Panc1 (cell line): ENCODE data around the gene SAMD1. TPM values are rescaled to one million over a fixed set of nuclear protein-coding genes. Genes with fewer than 3 reads are reported as not detected.

Source experiments
- ATAC-seq: fragments of 200-7000 bp; cut with Tn5 transposase; 2 replicates; pipeline ENCODE4 v1.9.1; 2020; ENCODE audit warnings: mild to moderate bottlenecking, moderate library complexity
- BruUV-seq: library from RNA; stranded (reverse); fragments of 400-500 nt; replicated peaks from 2 replicates; lab custom pipeline; 2021; lab: Mats Ljungman, UMichigan
- CTCF ChIA-PET: fragments of 300-600 bp; sonication (Branson Sonifier 250); formaldehyde crosslinking; loops from one replicate; lab custom pipeline; 2022; ENCODE audit warnings: antibody characterized with exemption; lab: Charles Lee
- POLR2A ChIA-PET: fragments of 300-600 bp; sonication (Branson Sonifier 250); formaldehyde crosslinking; loops from one replicate; lab custom pipeline; 2022; ENCODE audit warnings: antibody characterized with exemption; lab: Charles Lee
- DNase-seq: peaks from one replicate; pipeline ENCODE4 v3.0.0-alpha.2; 2010; ENCODE audit warnings: low read depth, low spot score
- H3K27ac ChIP-seq: 2 replicates; pipeline ENCODE4 v1.5.1; 2011; ENCODE audit warnings: mild to moderate bottlenecking, low read length, inconsistent platforms
- H3K27me3 ChIP-seq: fragments of 200-500 bp; sonication (Bioruptor generic); 2 replicates; pipeline ENCODE4 v1.6.0; 2014; ENCODE audit warnings: low read length, inconsistent platforms; ENCODE audit not compliant: control insufficient read depth, insufficient read depth
- H3K36me3 ChIP-seq: fragments of 200-500 bp; sonication (Bioruptor generic); 2 replicates; pipeline ENCODE4 v1.5.1; 2014; ENCODE audit warnings: inconsistent platforms, mild to moderate bottlenecking, low read length, moderate library complexity; ENCODE audit not compliant: control insufficient read depth, insufficient read depth
- H3K4me1 ChIP-seq: 2 replicates; pipeline ENCODE4 v1.5.1; 2011; ENCODE audit warnings: inconsistent platforms, mild to moderate bottlenecking, low read length, moderate library complexity; ENCODE audit not compliant: control insufficient read depth, insufficient read depth
- H3K4me3 ChIP-seq, 2 experiments: 2 replicates each; pipeline ENCODE4 v1.5.1; 2011 to 2012; ENCODE audit warnings: low read depth in 2 of 2, low read length in 2 of 2, mild to moderate bottlenecking in 2 of 2, inconsistent platforms in 1 of 2, moderate library complexity in 1 of 2
- H3K9me3 ChIP-seq: fragments of 200-500 bp; sonication (Bioruptor generic); 2 replicates; pipeline ENCODE4 v1.5.1; 2014; ENCODE audit warnings: low read depth, mild to moderate bottlenecking, inconsistent platforms, low read length, moderate library complexity; ENCODE audit not compliant: control insufficient read depth, insufficient read depth
- CTCF ChIP-seq: fragments of 450-650 bp; IDR thresholded peaks from 2 replicates; pipeline ENCODE4 v1.5.1; 2017; ENCODE audit warnings: mild to moderate bottlenecking
- POLR2AphosphoS5 ChIP-seq: IDR thresholded peaks from 2 replicates; pipeline ENCODE4 v1.6.1; 2012; ENCODE audit warnings: mild to moderate bottlenecking, low read depth, low read length, moderate library complexity
- REST ChIP-seq, 2 experiments: IDR thresholded peaks; 2 replicates each; pipeline ENCODE4 v1.6.1; 2011 to 2012; ENCODE audit warnings: low read depth in 2 of 2, control low read depth in 1 of 2, low read length in 1 of 2, mild to moderate bottlenecking in 1 of 2, moderate library complexity in 1 of 2; ENCODE audit not compliant: insufficient read depth in 1 of 2
- SIN3A ChIP-seq: IDR thresholded peaks from 2 replicates; pipeline ENCODE4 v1.6.1; 2012; ENCODE audit warnings: low read depth, mild to moderate bottlenecking, low read length, moderate library complexity, borderline replicate concordance; ENCODE audit not compliant: insufficient read depth
- TCF7L2 ChIP-seq: IDR thresholded peaks from 2 replicates; pipeline ENCODE4 v1.6.1; 2011; ENCODE audit warnings: mild to moderate bottlenecking, low read depth, low read length, inconsistent platforms
- in situ Hi-C: cut with HindIII; loops from 2 replicates; pipeline ENCODE4 v1.10.0; 2016; ENCODE audit warnings: low sequenced_read_pairs, low pct_unique_long_range_greater_than_20kb
- intact Hi-C: fragments of 100-400 bp; cut with micrococcal nuclease; formaldehyde crosslinking; loops from one replicate; pipeline ENCODE4 v1.10.0; 2022; ENCODE audit not compliant: unreplicated experiment
- total RNA-seq: library from RNA; stranded (reverse); gene quantifications from one replicate; pipeline ENCODE4 v1.2.1, GENCODE V29; 2021; ENCODE audit not compliant: unreplicated experiment

The SAMD1 gene
- total RNA-seq, 1 experiment from 2014 or later, result 82.0 TPM

DNA sequence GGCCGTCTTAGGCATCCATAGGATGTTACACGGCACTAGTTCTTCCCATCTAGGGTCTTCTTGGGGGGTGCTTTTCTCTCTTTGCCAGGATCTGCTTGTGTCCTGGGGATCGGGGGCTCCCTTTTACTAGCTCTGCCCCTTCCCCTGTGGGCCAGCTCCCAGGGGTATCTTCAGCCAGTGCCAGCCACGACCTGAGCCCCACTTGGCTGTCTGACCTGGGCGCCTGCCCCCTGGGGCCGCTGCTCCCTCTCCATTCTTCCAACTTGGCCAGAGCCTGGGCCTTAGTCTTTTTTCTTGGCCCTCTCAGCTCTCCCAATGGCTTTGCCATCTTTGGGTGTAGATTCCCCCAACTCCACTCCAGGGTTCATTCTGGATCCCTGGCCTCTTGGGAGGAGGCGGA, 23.9 kb upstream of the SAMD1 start:
- intact Hi-C loops, result no loop called here
- CTCF ChIA-PET, result interaction anchor here (0.6 to 1.5 kb wide), 3 partner anchors 22 to 260 kb away, joined by 3 to 5 read pairs (median 4); partner anchors contain the start of gene ASF1B

DNA sequence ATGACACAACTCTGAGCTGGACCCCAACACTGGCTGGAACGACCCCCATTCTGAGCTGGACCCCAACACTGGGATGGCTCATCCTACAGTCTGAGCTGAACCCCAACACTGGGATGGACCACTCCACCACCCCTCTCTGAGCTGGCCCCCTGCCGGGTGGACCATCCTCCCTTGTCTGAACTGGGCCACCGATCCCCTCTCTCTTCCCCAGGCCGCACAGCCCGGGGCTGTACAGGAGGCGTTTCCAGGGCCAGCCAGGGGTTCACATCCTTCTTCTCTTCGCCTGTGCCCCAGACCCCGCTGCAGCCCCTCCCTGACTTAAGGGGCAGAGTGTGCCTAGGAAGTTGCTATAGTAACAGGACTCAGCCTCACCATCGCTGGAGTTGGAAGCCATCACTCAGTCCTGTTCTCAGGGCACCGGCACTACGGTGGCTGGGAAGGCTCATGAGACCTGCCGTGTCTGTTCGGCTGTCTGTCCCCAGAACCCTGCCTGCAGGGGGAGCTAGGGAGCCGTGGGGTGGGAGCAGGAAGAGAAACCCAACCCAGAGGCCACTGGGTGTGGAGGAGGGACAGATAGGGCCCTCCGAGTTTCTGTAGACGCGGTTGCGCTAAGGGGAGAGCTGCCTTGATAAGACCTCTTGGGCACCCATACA, 23.3 kb upstream of the SAMD1 start:
- peak overlapping the region; percentile 34; the same call in 1 of the 2 replicates for H3K27ac ChIP-seq
- ATAC-seq, result no peak
- H3K9me3 ChIP-seq, result no peaks in the 10 kb centered on the region
- H3K27me3 ChIP-seq, result no peaks in the 10 kb centered on the region
- in situ Hi-C loops, result no loop called here
- H3K4me3 ChIP-seq, result 0 out of 4 replicates have a peak overlapping the region, but pooled peaks of 1 of the 2 experiments have one; percentile 2
- ChIA-PET CTCF (interaction anchor here (0.5 to 1.5 kb wide), 4 partner anchors 9 to 259 kb away, joined by 4 to 9 read pairs (median 6); partner anchors contain the start of gene ASF1B), POLR2A (no interaction called here)
- no peaks in the 10 kb centered on the region for H3K36me3 ChIP-seq
- intact Hi-C loops, result no loop called here
- no TSS peak for BruUV-seq
- DNase-seq, result no peak
- peaks cover 36% of the 10 kb centered on the region for H3K4me1 ChIP-seq
- no peak; the same call in 1 of the 2 replicates for TF ChIP-seq CTCF
- TF ChIP-seq TCF7L2, result no peak
- no peak for TF ChIP-seq POLR2AphosphoS5
- TF ChIP-seq REST (IDR thresholded peaks at IDR 0.05; ENCODE audit: insufficient read depth in 1 of 2, low read depth in 2 of 2, low read length in 1 of 2), result no peak

More for the DNA sequence above, 23.9 kb upstream of the SAMD1 start:
- no peak overlapping the region for H3K4me3 ChIP-seq
- BruUV-seq, result no TSS peak
- no peak overlapping the region for H3K27ac ChIP-seq
- no peak for DNase-seq
- no peak for ATAC-seq
- peaks cover 41% of the 10 kb centered on the region for H3K4me1 ChIP-seq
- H3K27me3 ChIP-seq, result no peaks in the 10 kb centered on the region
- H3K36me3 ChIP-seq, result no peaks in the 10 kb centered on the region
- in situ Hi-C loops, result no loop called here
- H3K9me3 ChIP-seq, result no peaks in the 10 kb centered on the region
- TF ChIP-seq POLR2AphosphoS5, result no peak
- TF ChIP-seq TCF7L2, result no peak
- no peak for TF ChIP-seq SIN3A
- no peak for TF ChIP-seq CTCF
- no peak for TF ChIP-seq REST (IDR thresholded peaks at IDR 0.05; ENCODE audit: insufficient read depth in 1 of 2, low read depth in 2 of 2, low read length in 1 of 2)
- POLR2A ChIA-PET, result interaction anchor here (0.6 kb wide), 1 partner anchor 216 kb away, joined by 4 read pairs; no protein-coding TSS in a partner anchor
